Neural progenitor cell (in vitro differentiated cells): ENCODE results near the gene DEFB132. TPM values are rescaled to one million over a fixed set of nuclear protein-coding genes. Genes with fewer than 3 reads are reported as not detected.

ENCODE experiments used
- DNase-seq: peaks from one replicate; pipeline ENCODE4 v3.0.0-alpha.2; 2016; ENCODE audit warnings: low spot score
- H2AFZ ChIP-seq: fragments of 200-600 bp; sonication (generic); replicated peaks from 2 replicates; pipeline ENCODE4 v1.6.1; 2016; ENCODE audit warnings: antibody characterized with exemption
- H3F3A ChIP-seq: fragments of 200-600 bp; sonication (generic); 2 replicates; pipeline ENCODE4 v1.6.1; 2016; ENCODE audit warnings: antibody characterized with exemption, low read depth
- H3K27ac ChIP-seq: fragments of 200-600 bp; sonication (generic); 2 replicates; pipeline ENCODE4 v1.5.1; 2016; ENCODE audit warnings: mild to moderate bottlenecking
- H3K27me3 ChIP-seq: fragments of 200-600 bp; sonication (generic); 2 replicates; pipeline ENCODE4 v1.6.1; 2016; ENCODE audit warnings: mild to moderate bottlenecking, moderate library complexity
- H3K36me3 ChIP-seq: fragments of 200-600 bp; sonication (generic); 2 replicates; pipeline ENCODE4 v1.5.1; 2016
- H3K4me1 ChIP-seq: fragments of 200-600 bp; sonication (generic); 2 replicates; pipeline ENCODE4 v1.6.1; 2016; ENCODE audit warnings: mixed run types
- H3K4me2 ChIP-seq: fragments of 200-600 bp; sonication (generic); 2 replicates; pipeline ENCODE4 v1.6.1; 2016
- H3K4me3 ChIP-seq: fragments of 200-600 bp; sonication (generic); 2 replicates; pipeline ENCODE4 v1.5.1; 2016
- H3K79me2 ChIP-seq: fragments of 200-600 bp; sonication (generic); 2 replicates; pipeline ENCODE4 v1.6.1; 2016; ENCODE audit warnings: low read depth
- H3K9ac ChIP-seq: fragments of 200-600 bp; sonication (generic); 2 replicates; pipeline ENCODE4 v1.6.1; 2016
- H3K9me3 ChIP-seq: fragments of 200-600 bp; sonication (generic); 2 replicates; pipeline ENCODE4 v1.5.1; 2016; ENCODE audit warnings: low read depth
- H4K20me1 ChIP-seq: fragments of 200-600 bp; sonication (generic); 2 replicates; pipeline ENCODE4 v1.6.1; 2016; ENCODE audit warnings: low read depth
- H3K27ac Mint-ChIP-seq: 3 replicates; pipeline ENCODE4 v1.8.0; 2021; ENCODE audit warnings: mixed read lengths
- H3K27me3 Mint-ChIP-seq: 2 replicates; pipeline ENCODE4 v1.8.0; 2022; ENCODE audit warnings: low read depth, mild to moderate bottlenecking, inconsistent platforms, moderate library complexity, mixed read lengths; ENCODE audit not compliant: insufficient read depth
- H3K36me3 Mint-ChIP-seq: 3 replicates; pipeline ENCODE4 v1.8.0; 2021; ENCODE audit warnings: mixed read lengths
- H3K4me1 Mint-ChIP-seq: 3 replicates; pipeline ENCODE4 v1.8.0; 2021; ENCODE audit warnings: mixed read lengths
- H3K4me3 Mint-ChIP-seq: 3 replicates; pipeline ENCODE4 v1.8.0; 2021; ENCODE audit warnings: mild to moderate bottlenecking, moderate library complexity, mixed read lengths
- H3K9me3 Mint-ChIP-seq: 3 replicates; pipeline ENCODE4 v1.8.0; 2020; ENCODE audit warnings: mixed read lengths
- CTCF ChIP-seq: fragments of 200-600 bp; sonication (generic); IDR thresholded peaks from 2 replicates; pipeline ENCODE4 v1.5.1; 2017; ENCODE audit warnings: antibody characterized with exemption, mild to moderate bottlenecking
- EZH2 ChIP-seq: fragments of 200-600 bp; sonication (generic); IDR thresholded peaks from 2 replicates; pipeline ENCODE4 v1.6.1; 2017; ENCODE audit warnings: antibody characterized with exemption, mild to moderate bottlenecking, moderate library complexity
- EZH2phosphoT487 ChIP-seq: fragments of 200-600 bp; sonication (generic); IDR thresholded peaks from 2 replicates; pipeline ENCODE4 v1.6.1; 2017; ENCODE audit warnings: antibody characterized with exemption
- total RNA-seq: library from RNA; depleted of rRNA; stranded (reverse); fragments of >200 nt; gene quantifications from 2 replicates; pipeline ENCODE4 v1.2.3, GENCODE V29; 2015; ENCODE audit warnings: low replicate concordance

The DEFB132 gene
- total RNA-seq, 1 donor from 2014 or later, result not detected

- H3K27me3 ChIP-seq, result peaks cover 99% of the 10 kb centered on the region
- no peaks in the 10 kb centered on the region for H3K9me3 ChIP-seq
- H3K27me3 Mint-ChIP-seq, result peaks cover 2% of the 10 kb centered on the region
- DNase-seq, result no peak
- peaks cover 10% of the 10 kb centered on the region for H3K4me1 ChIP-seq
- H3K79me2 ChIP-seq, result no peaks in the 10 kb centered on the region
- no peaks in the 10 kb centered on the region for H3K36me3 Mint-ChIP-seq
- H3K27ac ChIP-seq, result no peak overlapping the region
- TF ChIP-seq EZH2phosphoT487 (no peak), EZH2 (no peak), CTCF (no peak)
- no peak overlapping the region for H3K4me3 Mint-ChIP-seq
- no peaks in the 10 kb centered on the region for H3K4me1 Mint-ChIP-seq
- no peak overlapping the region for H3K4me3 ChIP-seq
- no peaks in the 10 kb centered on the region for H3F3A ChIP-seq
- H4K20me1 ChIP-seq, result no peaks in the 10 kb centered on the region
- no peaks in the 10 kb centered on the region for H3K9me3 Mint-ChIP-seq
- no peaks in the 10 kb centered on the region for H3K36me3 ChIP-seq
- H3K4me2 ChIP-seq, result no peak overlapping the region
- no peak overlapping the region for H3K9ac ChIP-seq
- no peak overlapping the region for H2AFZ ChIP-seq
- H3K27ac Mint-ChIP-seq, result no peak overlapping the region
These were observed 41.7 kb upstream of the DEFB132 start for GRCh38 chr20:215796-216195.

GRCh38 chr20:217266-217665 lies 40.3 kb upstream of the DEFB132 start:
- TF ChIP-seq EZH2 (no peak), CTCF (no peak), EZH2phosphoT487 (no peak)
- no peaks in the 10 kb centered on the region for H3K4me1 ChIP-seq
- Mint-ChIP-seq H3K27me3 (peaks cover 2% of the 10 kb centered on the region), H3K27ac (no peak overlapping the region), H3K9me3 (no peaks in the 10 kb centered on the region), H3K4me3 (no peak overlapping the region), H3K36me3 (no peaks in the 10 kb centered on the region), H3K4me1 (no peaks in the 10 kb centered on the region)
- no peak overlapping the region for H3K27ac ChIP-seq
- H3K27me3 ChIP-seq, result peaks cover 99% of the 10 kb centered on the region
- no peak overlapping the region for H2AFZ ChIP-seq
- H3K79me2 ChIP-seq, result no peaks in the 10 kb centered on the region
- no peak overlapping the region for H3K4me2 ChIP-seq
- H4K20me1 ChIP-seq, result no peaks in the 10 kb centered on the region
- no peaks in the 10 kb centered on the region for H3K36me3 ChIP-seq
- no peak overlapping the region for H3K4me3 ChIP-seq
- no peaks in the 10 kb centered on the region for H3K9me3 ChIP-seq
- no peak overlapping the region for H3K9ac ChIP-seq
- H3F3A ChIP-seq, result no peaks in the 10 kb centered on the region
- no peak for DNase-seq

GRCh38 chr20:219290-220115 lies 38.0 kb upstream of the DEFB132 start:
- Mint-ChIP-seq H3K36me3 (no peaks in the 10 kb centered on the region), H3K27me3 (no peaks in the 10 kb centered on the region), H3K4me1 (no peaks in the 10 kb centered on the region), H3K4me3 (no peak overlapping the region), H3K9me3 (no peaks in the 10 kb centered on the region), H3K27ac (no peak overlapping the region)
- Histone ChIP-seq H3K27ac (no peak overlapping the region), H4K20me1 (no peaks in the 10 kb centered on the region), H3K36me3 (no peaks in the 10 kb centered on the region), H3K79me2 (no peaks in the 10 kb centered on the region), H3K4me2 (no peak overlapping the region), H3K9me3 (no peaks in the 10 kb centered on the region), H3K9ac (no peak overlapping the region), H3K27me3 (peaks cover 99% of the 10 kb centered on the region), H2AFZ (no peak overlapping the region), H3F3A (no peaks in the 10 kb centered on the region), H3K4me3 (no peak overlapping the region), H3K4me1 (no peaks in the 10 kb centered on the region)
- peak; percentile 60 for TF ChIP-seq CTCF
- TF ChIP-seq EZH2phosphoT487, result no peak
- peak; percentile 74 for DNase-seq
